ENCODE data around the gene NKIRAS1.
A peak's percentile ranks its signal among the peaks of the same experiment; 100 is the strongest.

The NKIRAS1 gene

DNA sequence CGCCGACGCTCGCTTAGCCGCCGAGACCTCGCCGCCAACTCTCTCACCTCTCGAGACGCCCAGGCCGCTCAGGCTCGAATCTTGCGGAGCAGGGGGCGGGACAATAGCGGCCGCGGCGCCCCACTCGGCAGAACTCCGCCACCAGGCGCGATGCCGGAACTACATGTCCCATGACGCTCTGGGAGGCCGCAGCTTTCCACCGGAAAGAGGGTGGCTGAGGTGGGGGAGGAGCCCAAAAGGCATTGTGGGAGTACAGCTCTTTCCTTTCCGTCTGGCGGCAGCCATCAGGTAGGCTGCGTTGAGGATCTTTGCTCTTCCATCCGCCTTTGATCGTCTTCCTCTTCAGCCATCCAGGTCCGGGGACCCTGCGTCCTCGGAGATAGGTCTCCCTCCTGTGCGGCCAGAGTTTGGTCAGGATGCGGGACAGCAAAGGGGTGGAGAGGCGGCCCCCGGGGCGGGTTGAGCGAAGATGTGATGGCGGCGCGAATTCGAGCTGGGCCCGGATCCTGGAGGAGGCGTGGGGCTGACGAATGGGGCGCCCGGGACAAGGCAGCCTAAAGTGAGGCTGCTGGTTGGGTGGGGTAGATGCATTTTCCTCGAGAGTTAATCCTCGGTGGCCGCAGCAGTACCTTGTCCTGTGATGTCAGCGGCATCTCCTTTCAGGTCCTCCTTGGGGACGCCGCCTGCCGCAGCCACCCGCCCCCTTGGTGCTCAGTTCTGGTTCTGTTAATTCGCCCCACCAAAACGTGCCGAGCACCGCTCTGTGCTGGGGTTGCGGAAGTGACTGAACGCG, at the start of gene NKIRAS1, which contains the start of gene RPL15:
NKIRAS1 (minus strand) TSS at position 105 of the 793 bp plus-strand sequence. CDS start 6,086 bp downstream, outside the sequence.
RPL15 (plus strand) TSS at position 247 of the 793 bp plus-strand sequence. CDS start 728 bp downstream, outside the sequence.
- peak; percentile 97 for DNase-seq

GRCh38 chr3:23966328-23966727, 49.5 kb upstream of the NKIRAS1 start:
- no peak for DNase-seq

GRCh38 chr3:23964537-23965235, 47.9 kb upstream of the NKIRAS1 start:
- no peak for DNase-seq

GRCh38 chr3:23961913-23962312, 45.1 kb upstream of the NKIRAS1 start:
- no peak for DNase-seq

- no peak for DNase-seq
Observed at GRCh38 chr3:23961066-23961465, 44.3 kb upstream of the NKIRAS1 start.

DNA sequence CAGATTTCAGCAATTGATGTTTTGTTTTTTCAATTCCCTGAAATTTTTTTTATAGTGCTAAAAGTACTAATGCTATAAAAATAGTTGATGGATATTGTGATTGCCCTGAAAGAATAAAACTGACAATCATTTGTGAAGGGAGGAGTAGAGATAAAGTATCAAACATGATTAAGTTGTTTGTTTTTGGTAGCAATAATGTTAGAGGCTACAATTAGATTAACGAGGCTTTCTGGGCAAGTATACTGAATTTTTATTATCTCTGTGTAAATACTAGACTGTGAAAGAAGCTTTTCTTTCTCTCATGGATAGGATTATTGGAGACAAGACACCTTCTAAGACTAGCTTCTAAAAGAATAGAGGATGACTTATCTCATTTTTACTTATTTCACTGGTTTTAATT, 43.9 kb upstream of the NKIRAS1 start:
- DNase-seq, result no peak

GRCh38 chr3:23959135-23959900, 42.5 kb upstream of the NKIRAS1 start:
- DNase-seq, result no peak

GRCh38 chr3:23956701-23957100, 39.9 kb upstream of the NKIRAS1 start:
- no peak for DNase-seq

GRCh38 chr3:23954144-23954543, 37.4 kb upstream of the NKIRAS1 start:
- DNase-seq, result no peak

DNA sequence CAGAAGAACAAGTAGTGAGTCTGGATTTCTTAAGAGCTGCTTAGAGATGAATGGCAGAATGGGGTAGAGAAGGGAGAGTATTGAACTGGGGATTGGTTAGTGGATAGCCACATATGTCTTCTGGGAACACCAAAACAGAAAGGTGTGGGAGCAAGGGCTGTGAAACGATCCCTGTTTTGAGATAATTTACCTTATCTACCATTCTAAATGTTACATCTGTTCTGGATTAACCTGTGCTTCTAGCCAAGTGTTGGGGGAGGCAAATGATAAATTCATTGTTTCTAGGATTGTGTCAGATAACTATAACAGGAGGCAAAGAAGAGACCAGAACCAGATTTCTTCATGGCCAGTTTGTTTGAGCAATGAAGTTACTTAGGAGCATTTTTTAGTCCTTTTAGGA, 36.7 kb upstream of the NKIRAS1 start:
- DNase-seq, result no peak

- DNase-seq, result no peak
Observed at GRCh38 chr3:23952646-23953045, 35.9 kb upstream of the NKIRAS1 start.

DNA sequence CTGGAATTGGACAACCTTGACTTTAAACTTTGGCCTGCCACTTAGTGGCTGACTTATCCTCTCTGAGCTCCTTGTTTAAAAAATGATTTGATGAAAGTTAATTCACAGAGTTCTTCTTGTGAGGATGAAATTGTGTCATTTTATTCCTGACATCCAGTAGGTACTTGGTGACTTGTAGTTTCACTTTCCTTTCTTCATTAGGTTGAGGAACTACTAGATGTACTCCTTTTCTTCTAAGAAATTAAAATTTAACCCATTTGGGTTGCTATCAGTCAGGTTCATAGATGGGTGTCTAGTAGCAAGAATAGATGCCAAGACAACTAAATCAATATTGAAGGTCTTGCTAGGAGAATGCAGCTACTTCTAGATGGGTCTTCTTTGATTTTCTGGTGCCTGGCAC, 33.5 kb upstream of the NKIRAS1 start:
- DNase-seq, result no peak

- no peak for DNase-seq
Observed at GRCh38 chr3:23949784-23950183, 33.0 kb upstream of the NKIRAS1 start.

DNA sequence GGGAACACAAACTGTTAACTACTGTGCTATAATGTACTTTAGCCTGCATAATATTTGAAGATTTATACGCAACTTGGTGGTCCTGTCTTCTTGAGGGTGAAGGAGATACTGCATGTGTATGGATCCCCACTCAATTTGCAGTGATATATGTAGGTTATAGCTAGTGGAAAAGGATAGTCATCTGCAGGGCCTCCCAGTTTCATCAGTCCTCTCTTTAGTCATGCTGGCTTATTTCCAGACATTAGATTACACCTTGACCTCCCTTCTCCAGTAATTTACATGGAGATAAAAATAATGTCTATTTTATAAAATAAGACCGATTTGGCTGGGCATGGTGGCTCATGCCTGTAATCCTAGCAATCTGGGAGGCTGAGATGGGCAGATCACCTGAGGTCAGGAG, 32.0 kb upstream of the NKIRAS1 start:
- no peak for DNase-seq

DNA sequence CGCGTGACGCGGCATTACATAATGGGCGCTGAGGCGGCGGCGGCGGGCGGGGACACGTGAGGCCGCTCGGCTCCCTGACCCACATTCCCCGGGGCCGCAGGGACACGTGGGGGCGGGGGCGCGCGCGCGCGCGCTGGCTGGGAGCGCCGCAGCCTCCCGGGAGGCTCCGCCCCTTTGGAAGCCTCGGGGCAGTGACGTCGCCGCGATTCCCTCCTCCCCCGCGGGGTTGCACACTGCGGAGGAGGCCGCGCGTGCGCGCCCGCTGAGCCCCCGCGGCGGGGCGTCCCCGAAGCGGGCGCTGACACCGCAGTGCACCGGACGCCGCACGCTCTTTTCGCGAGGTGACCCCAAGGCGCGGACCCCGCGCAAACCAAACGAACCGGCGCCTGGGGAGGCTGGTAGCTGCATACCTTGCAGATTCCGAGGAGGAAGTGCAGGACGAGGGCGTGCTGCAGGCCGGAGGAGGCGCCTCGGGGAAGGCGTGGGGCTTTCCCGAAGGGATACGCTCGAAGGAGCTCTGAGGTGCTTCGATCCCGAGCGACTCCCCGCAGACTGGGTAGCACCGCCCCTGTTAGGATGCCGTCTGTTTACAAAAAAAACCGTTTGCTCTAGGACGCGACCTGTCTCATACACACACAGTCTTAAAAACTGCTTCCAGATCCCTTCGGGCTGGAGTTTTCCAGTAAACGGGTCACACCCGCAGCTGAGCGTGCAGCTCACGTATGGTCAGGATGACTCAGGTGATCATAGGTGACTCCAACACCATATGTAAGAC, 29.3 kb upstream of the NKIRAS1 start:
- peak; percentile 94 for DNase-seq

GRCh38 chr3:23945663-23945912, 28.8 kb upstream of the NKIRAS1 start:
- DNase-seq, result no peak

DNA sequence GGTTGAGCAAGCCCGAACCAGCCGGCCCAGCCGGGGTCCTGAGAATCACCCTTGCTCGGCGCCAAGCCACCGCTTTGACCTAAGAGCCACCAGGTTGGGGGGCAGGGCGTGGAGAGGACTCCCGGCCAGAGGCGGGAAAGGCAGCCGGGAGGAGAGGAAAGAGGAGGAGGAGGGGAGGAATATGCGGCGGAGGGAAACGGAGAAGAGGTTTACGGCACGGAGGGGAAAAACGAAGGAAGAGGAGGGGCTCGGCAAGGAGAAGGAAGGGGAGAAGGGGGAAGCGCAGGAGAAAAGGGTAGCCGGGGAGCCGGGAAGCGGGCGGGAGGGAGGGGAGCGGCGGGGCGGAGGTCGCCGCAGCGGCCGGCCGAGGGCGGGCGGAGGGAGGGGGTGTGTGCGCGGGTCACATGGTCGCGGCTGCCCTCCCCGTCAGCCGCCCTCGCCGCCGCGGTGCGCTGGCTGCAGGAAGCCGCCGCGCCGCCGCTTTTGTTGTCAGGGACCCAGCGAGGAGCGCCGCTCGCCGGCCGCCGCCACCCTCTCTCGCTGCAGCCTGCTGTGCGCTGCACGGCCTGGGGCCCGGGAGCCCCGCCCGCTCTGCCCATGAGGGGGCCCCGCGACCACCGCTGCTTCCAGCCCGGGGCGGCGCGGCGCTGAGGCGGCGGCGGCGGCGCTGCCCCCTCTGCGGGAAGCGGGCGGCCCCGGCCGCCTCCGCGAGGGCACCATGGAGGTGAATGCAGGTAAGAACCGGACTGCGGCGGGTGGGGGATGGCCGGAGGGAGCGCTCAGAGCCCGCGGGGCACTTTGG, 28.3 kb upstream of the NKIRAS1 start, which contains the start of gene NR1D2:
NR1D2 (plus strand) TSS at position 426 of the 802 bp plus-strand sequence; CDS start at position 719, 293 bp downstream.
- peak; percentile 78 for DNase-seq

DNA sequence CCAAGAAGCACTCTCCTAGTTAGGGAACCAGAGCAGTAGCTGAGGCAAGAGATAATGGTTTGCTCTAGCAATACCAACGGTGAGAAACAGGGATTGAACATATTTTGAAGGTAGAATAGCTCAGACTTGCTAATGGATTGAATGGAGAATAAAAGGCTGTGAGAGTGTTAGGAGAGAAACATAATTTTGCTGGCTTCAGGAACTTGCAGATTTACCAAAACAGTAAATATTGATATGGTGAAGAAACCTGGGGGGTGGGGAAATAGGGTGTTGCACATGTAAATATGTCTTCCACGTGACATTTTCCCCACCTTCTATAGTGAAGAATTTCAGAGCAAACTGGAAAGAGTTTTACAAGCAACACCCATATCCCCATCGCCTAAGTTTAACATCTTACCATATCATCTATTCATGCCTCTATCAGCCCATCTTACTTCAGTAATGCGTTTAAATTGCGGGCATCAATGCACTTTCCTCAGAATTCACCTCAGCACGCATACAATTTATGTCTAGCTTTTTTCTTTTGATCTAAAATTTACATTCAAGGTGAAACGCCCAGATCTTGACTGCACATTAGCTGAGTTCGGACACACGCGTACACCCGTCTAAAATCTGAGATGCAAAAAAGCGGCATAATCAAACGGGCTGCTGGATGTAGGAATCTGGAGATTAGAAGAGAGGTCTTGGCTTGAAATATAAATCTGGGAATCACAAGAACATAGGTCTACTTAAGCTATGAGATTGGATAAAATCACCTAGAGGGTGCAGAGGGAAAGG, 27.4 kb upstream of the NKIRAS1 start:
- no peak for DNase-seq

GRCh38 chr3:23942546-23942945, 25.8 kb upstream of the NKIRAS1 start:
- no peak for DNase-seq

DNA sequence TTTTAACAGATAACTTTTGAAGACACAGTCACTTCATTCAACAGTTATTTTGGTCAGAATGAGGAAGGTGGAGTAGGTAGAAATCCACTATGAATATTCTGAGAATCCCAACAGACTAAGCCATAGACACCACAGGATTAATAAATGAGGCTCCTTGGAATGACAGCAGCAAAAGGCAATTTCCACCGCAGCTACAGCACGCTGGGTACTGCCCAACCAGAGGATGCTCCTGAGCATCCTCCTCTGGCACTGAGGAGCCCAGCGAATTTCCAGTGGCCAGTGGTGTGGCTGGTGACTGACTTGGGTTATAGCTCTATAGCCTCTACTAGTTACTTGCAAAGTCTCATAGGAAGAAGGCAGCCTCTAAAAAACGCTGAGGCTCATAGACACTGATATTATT, 24.6 kb upstream of the NKIRAS1 start:
- no peak for DNase-seq

DNA sequence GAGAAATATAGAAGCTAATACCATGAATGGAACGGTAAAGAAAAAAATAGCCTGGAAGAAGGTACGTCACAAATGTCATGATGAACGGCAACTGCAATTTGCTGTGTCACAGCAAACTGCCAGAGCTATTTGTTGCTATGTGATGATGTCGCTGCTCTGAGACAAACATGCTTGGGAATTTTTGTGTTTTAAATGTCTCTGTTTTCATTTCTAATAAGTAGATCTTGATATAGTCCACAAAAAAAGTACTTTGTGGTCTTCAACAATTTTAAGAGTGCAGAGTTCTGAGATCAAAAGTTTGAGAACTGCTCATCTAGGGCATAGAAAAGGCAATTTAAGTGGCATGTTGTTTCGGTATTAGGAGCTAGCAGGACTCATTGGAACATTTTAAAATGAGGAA, 24.0 kb upstream of the NKIRAS1 start:
- no peak for DNase-seq

Measured in stimulated activated naive CD4-positive, alpha-beta T cell treated with Interleukin-2 at 50 U/mL for 16 hours (primary cell).